Measurements from ENCODE around the gene MED26. TPM values are rescaled to one million over a fixed set of nuclear protein-coding genes. Genes with fewer than 3 reads are reported as not detected.

MED26 gene
- total RNA-seq, 1 experiment from 2014 or later: 11.4 TPM

DNA sequence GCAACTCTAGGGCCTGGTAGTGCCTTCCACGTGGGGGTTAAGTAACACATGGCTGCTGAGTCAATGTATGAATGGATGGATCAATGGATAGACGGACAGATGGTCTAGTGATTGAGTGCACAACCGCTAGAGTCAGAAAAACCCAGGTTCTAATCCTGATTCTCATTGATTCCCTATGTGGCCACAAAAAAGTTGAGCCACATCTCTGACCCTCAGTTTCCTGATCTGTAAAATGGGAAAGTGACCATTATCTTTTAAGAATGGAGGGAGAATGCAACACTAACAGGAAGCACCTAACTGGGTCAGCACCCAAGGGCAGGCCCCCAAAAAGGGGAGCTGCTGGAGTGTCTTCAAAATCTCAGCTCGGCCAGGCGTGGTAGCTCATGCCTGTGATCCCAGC, 29.4 kb upstream of the MED26 start:
- no peak overlapping the region for H3K56ac ChIP-seq (ENCODE audit: insufficient read length, low read depth, low read length)
- no peak overlapping the region for H2BK20ac ChIP-seq (ENCODE audit: low read depth, low read length, poor library complexity, severe bottlenecking)
- H2BK120ac ChIP-seq (ENCODE audit: low read depth, low read length, poor library complexity, severe bottlenecking): no peak overlapping the region
- H3K9ac ChIP-seq (ENCODE audit: extremely low read depth, insufficient read length, low read length): no peak overlapping the region
- TF ChIP-seq, protein P1, sequence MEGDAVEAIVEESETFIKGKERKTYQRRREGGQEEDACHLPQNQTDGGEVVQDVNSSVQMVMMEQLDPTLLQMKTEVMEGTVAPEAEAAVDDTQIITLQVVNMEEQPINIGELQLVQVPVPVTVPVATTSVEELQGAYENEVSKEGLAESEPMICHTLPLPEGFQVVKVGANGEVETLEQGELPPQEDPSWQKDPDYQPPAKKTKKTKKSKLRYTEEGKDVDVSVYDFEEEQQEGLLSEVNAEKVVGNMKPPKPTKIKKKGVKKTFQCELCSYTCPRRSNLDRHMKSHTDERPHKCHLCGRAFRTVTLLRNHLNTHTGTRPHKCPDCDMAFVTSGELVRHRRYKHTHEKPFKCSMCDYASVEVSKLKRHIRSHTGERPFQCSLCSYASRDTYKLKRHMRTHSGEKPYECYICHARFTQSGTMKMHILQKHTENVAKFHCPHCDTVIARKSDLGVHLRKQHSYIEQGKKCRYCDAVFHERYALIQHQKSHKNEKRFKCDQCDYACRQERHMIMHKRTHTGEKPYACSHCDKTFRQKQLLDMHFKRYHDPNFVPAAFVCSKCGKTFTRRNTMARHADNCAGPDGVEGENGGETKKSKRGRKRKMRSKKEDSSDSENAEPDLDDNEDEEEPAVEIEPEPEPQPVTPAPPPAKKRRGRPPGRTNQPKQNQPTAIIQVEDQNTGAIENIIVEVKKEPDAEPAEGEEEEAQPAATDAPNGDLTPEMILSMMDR (conservative IDR thresholded peaks at IDR 0.05): no peak
- Mint-ChIP-seq H3K36me3 (ENCODE audit: insufficient read depth in 1 of 3, low read depth in 3 of 3) (peaks cover 41 to 61% (median 55%) of the 10 kb centered on the region in 3 experiments), H3K4me1 (peaks cover 7 to 11% of the 10 kb centered on the region in 2 experiments; a peak in 3 of 4 replicates), H3K27me3 (ENCODE audit: low read depth) (peaks cover 10% of the 10 kb centered on the region), H3K4me3 (no peak overlapping the region), H3K27ac (no peak overlapping the region; a peak in 1 of 7 replicates), H3K9me3 (no peaks in the 10 kb centered on the region)
- no peak overlapping the region for H3K4me2 ChIP-seq (ENCODE audit: insufficient read depth, insufficient read length, low read length)
- no peak overlapping the region for H2BK5ac ChIP-seq (ENCODE audit: insufficient read length, low read length)
- H2BK15ac ChIP-seq (ENCODE audit: low read depth, low read length): no peak overlapping the region
- H4K5ac ChIP-seq (ENCODE audit: insufficient read length, low read depth, low read length): no peak overlapping the region
- no peak overlapping the region for H2AFZ ChIP-seq (ENCODE audit: low read length)
- H3K23me2 ChIP-seq (ENCODE audit: insufficient read length, low read depth, low read length, poor library complexity, severe bottlenecking): peaks cover 5% of the 10 kb centered on the region
- no peak overlapping the region for H3K23ac ChIP-seq (ENCODE audit: insufficient read length, low read depth, low read length)
- no peaks in the 10 kb centered on the region for H3K9me3 ChIP-seq (ENCODE audit: control insufficient read depth, low read depth, low read length)
- H3T11ph ChIP-seq (ENCODE audit: low read length): no peak overlapping the region
- no peak overlapping the region for H2AK5ac ChIP-seq (ENCODE audit: insufficient read length, low read length)
- no peaks in the 10 kb centered on the region for H3K27me3 ChIP-seq (ENCODE audit: insufficient read depth, low read length)
- no peak for DNase-seq
- H4K91ac ChIP-seq (ENCODE audit: insufficient read length, low read depth, low read length): no peak overlapping the region
- no peak overlapping the region for H3K14ac ChIP-seq (ENCODE audit: insufficient read depth, low read length)
- H2BK12ac ChIP-seq (ENCODE audit: insufficient read length, low read depth, low read length): no peak overlapping the region
- no peak overlapping the region for H4K8ac ChIP-seq (replicated peaks; ENCODE audit: insufficient read length, low read depth, low read length)
- no peak overlapping the region for H3K18ac ChIP-seq (ENCODE audit: insufficient read length, low read depth, low read length)
- H3K4ac ChIP-seq (ENCODE audit: low read depth, low read length): no peak overlapping the region
- H3K79me2 ChIP-seq (ENCODE audit: insufficient read depth, low read length): peaks cover 10% of the 10 kb centered on the region; the same call in 1 of the 2 replicates
- no CpG with 5 or more reads among the region's 5 CpGs for WGBS (ENCODE audit: extremely low coverage, insufficient read length, low lambda C conversion rate)
- no peak overlapping the region for H3K27ac ChIP-seq (ENCODE audit: insufficient read length, low read depth, low read length)
- no peaks in the 10 kb centered on the region for H3K4me1 ChIP-seq (ENCODE audit: insufficient read depth, low read length)
- peaks cover 10% of the 10 kb centered on the region for H3K79me1 ChIP-seq (ENCODE audit: insufficient read depth, low read depth, low read length, poor library complexity, severe bottlenecking)
- H4K20me1 ChIP-seq (ENCODE audit: control insufficient read depth, insufficient read depth, insufficient read length): no peaks in the 10 kb centered on the region
